GM21360 (cell line): ENCODE measurements around the gene REG4.

Source experiments
- ATAC-seq: cut with Tn5 transposase; IDR thresholded peaks from one replicate; pipeline ENCODE4 v1.9.1; 2021; ENCODE audit warnings: mild to moderate bottlenecking, moderate library complexity; ENCODE audit not compliant: unreplicated experiment

Gene REG4

DNA sequence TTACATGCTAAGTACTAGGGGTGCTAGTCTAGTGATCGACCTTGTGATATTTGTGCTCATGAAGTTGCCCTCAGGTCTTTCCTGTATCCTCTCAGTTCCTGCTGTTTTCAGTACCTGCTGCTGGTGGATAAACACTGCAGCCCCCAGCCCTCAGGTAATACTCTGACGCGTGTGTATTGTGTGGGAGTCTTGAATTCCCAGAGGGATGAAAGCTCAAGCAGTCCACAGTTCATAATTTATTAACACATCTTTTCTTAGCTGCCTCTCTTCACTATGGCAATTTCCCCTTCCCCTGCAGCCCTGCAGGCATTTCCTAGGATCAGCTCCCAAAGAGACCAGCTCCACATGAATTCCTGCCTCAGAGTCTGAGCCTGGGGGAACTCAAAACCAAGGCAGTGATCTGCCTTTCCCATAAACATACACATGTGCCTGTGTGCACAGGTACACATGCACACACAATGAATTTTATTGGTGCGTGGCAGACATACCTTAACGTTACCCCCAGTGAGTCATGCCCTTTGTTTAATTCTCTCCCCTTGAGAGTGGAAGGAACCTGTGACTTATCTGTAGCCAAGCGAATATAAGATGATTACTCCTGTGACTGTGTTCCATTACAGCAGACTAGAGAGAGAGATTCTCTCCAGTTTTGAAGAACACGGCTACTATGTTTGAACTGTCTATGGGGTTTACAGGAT is 28.5 kb downstream of the REG4 start:
- ATAC-seq: no peak

GRCh38 chr1:119781434-119782210 is 29.6 kb downstream of the REG4 start:
- no peak for ATAC-seq

GRCh38 chr1:119779869-119780356 is 31.3 kb downstream of the REG4 start:
- no peak for ATAC-seq

DNA sequence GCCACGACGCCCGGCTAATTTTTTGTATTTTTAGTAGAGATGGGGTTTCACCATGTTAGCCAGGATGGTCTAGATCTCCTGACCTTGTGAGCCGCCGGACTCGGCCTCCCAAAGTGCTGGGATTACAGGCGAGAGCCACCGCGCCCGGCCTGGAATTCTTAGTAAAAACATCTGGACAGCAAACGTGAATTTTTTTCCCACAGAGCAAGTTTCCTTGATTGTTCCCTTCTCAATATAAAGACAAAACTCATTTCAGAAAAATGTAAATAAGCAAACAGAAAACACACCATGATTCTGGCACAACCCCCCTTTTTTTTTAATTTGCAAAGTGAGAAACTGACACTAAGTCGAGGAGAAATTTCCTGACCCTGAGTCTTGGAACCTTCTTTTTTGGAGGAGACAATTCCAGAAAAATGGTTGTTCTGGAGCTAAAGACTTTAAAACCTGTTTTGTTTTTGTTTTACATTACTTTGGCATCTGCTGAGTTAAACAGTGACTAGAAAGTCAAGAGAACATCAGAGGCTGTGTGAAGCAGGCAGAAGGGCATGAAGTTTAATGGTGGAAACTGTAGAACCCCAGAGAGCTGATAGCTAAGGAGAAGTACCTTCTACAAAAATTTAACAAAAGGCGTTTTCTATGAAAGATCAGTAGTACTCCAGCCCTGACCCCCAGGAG is 32.2 kb downstream of the REG4 start:
- ATAC-seq: no peak

- no peak for ATAC-seq
These were observed 32.9 kb downstream of the REG4 start for GRCh38 chr1:119778359-119778758.

DNA sequence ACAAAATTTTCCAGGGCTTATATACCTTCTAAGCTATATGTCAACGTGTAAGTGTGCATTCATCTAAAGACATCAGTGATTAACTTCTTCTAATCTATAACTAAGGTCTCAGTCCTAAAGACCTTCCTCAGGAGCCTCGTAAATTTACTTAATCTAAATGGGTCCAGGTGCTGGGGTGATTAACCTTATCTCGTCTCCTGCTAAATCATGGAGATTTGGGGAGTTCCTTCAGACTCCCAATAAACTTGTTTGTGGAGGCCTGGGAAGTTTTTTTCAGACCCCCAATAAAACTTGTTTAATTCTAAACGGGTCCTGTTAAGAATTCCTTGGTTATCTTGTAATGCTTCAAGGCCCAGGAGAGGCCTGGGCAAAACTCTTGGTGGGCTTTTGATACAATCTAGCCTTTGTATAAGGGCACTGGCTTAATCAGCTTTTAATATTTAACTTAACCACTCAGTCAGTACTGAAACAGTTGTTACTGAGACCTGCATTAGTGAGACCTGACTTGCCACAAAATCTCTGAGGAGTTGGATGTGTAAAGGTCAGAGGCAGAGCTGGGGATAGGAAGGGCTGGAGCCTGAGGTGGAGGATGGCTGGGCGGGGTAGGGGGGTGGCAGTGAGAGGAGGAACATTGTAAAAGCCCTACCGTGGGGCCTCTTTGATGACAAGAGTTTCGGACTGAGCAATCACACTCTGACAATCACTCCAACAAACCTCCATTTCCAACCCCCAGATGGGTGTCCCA is 36.3 kb downstream of the REG4 start:
- ATAC-seq: no peak

GRCh38 chr1:119773711-119774241 is 37.5 kb downstream of the REG4 start:
- no peak for ATAC-seq

DNA sequence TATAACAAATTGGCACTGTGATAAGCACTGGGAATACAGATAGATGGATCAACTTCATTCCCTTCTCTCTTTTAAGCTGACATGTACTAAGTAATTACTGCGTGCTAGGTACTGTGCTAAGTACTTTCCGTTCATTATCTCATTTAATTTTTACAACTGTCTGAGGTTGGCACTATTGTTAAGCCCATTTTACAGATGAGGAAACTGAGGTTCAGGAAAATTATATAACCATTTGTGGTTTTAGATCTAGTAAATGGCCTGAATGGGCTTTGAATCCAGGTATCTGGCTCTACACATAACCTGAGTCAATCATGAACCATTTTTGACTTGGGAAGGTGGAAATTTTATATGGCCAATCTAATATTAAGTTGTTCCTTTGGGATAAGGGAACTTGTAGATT is 39.0 kb downstream of the REG4 start:
- no peak for ATAC-seq

GRCh38 chr1:119771770-119772169 is 39.5 kb downstream of the REG4 start:
- ATAC-seq: no peak

GRCh38 chr1:119771016-119771415 is 40.2 kb downstream of the REG4 start:
- no peak for ATAC-seq

- ATAC-seq: no peak
These were observed 42.5 kb downstream of the REG4 start, which contains the start of gene HMGCS2 for GRCh38 chr1:119768778-119769177. Gene HMGCS2, minus strand, starts transcription at chr1:119768905. Its CDS starts 61 bp downstream, at chr1:119768844.

GRCh38 chr1:119767486-119767885 is 43.8 kb downstream of the REG4 start:
- no peak for ATAC-seq

- no peak for ATAC-seq
These were observed 44.9 kb downstream of the REG4 start for GRCh38 chr1:119766374-119766794.

DNA sequence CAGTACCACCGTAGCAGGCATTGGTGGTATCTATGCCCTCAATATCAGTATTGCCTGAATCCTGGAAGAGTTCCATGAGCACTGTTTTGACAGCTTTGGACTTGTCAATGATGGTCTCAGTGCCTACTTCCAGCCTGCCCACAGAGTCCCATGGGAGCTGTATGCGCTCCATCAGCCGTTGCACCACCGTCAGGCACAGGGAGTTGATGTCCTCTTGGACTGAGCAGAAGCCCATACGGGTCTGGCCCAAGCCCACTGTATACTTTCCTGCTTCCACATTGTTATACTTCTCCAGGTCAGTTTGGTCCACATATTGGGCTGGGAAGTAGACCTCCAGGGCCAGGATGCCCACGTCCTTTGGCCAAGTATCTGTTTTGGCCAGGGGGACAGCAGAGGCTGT is 47.0 kb downstream of the REG4 start:
- no peak for ATAC-seq

GRCh38 chr1:119762953-119763352 is 48.3 kb downstream of the REG4 start:
- no peak for ATAC-seq

DNA sequence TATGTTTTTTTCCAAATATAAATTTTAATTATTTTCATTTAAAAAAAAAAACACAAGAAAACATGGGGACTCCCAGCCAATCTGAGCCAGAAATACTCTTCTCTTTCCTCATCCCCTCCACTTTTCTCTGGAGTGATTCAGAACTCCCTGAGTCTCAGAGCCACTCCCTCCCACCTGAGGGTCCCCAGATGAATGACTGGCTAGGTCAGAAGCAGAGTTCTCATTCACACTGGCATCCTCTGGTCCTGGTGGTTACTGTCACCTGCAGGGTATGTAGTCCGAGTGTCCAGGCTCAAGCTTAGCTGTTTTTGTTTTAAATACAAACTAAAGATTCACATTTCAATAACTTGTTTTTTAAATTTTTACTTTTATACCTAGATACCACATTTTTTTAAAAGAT is 48.9 kb downstream of the REG4 start:
- no peak for ATAC-seq

DNA sequence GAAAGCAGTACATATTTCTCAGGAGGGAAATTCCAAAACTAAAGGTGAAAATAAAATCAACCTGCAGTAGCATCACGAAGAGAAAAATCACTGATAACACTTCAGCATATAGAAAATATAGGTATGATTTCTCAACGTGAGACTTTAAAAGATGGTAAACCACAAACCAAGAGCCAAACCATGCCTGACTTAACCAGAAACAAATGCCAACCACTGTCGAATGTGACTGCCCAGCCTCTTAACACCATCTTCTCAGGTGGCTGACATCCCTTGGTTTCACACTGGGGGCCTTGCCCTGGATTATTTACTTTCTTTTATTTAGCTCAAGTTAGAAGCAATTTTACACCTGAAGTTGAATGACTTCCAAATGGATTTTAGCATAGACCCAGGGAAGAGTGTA is 52.7 kb downstream of the REG4 start:
- no peak for ATAC-seq

GRCh38 chr1:119752592-119752991 is 58.7 kb downstream of the REG4 start:
- no peak for ATAC-seq

GRCh38 chr1:119748040-119748439 is 63.2 kb downstream of the REG4 start:
- no peak for ATAC-seq

DNA sequence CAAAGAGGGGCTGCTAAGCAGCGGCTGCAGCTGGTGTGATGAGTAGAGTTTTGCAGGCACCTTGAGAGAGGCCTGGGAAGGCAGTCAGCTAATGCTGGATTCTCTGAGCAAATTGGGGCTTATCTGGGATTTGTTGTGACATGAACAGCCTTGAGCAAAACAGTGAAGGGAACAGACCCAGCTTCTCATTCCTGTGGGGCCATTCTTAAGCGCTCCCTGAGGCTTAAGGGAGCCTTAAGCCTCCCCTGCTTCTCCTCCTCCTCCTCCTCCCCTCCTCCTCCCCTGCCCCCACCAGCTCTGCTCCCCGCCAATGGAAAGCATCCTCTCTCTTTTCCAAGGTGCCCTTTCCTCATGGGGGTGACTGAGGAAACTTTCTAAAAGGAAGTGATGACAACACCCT is 63.8 kb downstream of the REG4 start:
- no peak for ATAC-seq

GRCh38 chr1:119745034-119745433 is 66.2 kb downstream of the REG4 start:
- no peak for ATAC-seq
